Right lobe of liver (tissue), 4 donors: ENCODE results near the gene DEDD2.

ENCODE experiments used
- POLR2A ChIP-seq: fragments of 450-650 bp; IDR thresholded peaks from one replicate; pipeline ENCODE4 v1.6.1; 2017; ENCODE audit warnings: antibody characterized with exemption, mild to moderate bottlenecking
- TF ChIP-seq, protein P1 (sequence below), 4 donors: fragments of 200-600 bp in 3 of 4; fragments of 450-650 bp in 1 of 4; IDR thresholded peaks; one replicate each; pipeline versions ENCODE4 v1.5.1 to v1.8.0; 2016 to 2022; ENCODE audit warnings: antibody characterized with exemption in 4 of 4, mild to moderate bottlenecking in 2 of 4
- donor health status: DM: no; HTN: no; CAD: no.
- donor health status: DM: no; HTN: no; CAD: no.
- donor health status: DM: no; HTN: yes; CAD: no.

DNA sequence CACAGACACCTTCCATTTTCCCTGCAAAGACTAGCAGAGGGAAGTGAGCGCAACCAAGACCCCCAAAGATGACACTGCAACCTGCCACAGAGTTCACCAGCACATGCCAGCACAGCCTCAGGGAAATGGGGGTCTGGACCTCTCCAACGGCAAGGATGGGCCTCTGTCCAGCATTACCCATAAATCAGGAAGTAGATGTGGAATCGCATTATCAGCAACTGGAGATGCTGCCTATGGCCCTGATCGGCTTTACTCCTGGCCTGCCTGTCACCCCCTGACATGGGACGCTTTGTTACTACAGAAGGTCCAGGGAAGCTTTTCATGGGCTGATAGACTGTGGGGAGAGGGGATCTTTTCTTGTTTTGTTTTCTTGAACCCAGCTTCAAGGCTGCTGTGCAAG lies 43.8 kb downstream of the DEDD2 start:
- TF ChIP-seq, protein P1, sequence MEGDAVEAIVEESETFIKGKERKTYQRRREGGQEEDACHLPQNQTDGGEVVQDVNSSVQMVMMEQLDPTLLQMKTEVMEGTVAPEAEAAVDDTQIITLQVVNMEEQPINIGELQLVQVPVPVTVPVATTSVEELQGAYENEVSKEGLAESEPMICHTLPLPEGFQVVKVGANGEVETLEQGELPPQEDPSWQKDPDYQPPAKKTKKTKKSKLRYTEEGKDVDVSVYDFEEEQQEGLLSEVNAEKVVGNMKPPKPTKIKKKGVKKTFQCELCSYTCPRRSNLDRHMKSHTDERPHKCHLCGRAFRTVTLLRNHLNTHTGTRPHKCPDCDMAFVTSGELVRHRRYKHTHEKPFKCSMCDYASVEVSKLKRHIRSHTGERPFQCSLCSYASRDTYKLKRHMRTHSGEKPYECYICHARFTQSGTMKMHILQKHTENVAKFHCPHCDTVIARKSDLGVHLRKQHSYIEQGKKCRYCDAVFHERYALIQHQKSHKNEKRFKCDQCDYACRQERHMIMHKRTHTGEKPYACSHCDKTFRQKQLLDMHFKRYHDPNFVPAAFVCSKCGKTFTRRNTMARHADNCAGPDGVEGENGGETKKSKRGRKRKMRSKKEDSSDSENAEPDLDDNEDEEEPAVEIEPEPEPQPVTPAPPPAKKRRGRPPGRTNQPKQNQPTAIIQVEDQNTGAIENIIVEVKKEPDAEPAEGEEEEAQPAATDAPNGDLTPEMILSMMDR (IDR thresholded peaks at IDR 0.05) = no peak
- TF ChIP-seq POLR2A = no peak
